ENCODE measurements around the gene ULBP3. TPM values are rescaled to one million over a fixed set of nuclear protein-coding genes. Genes with fewer than 3 reads are reported as not detected.
"Not testable (repeated sequence)": the region's sequence is repeated elsewhere in the genome, so short reads cannot be mapped to it uniquely, and the experiment has no call there.

ULBP3 gene
- total RNA-seq, 1 donor from 2014 or later: 1.7 TPM

DNA sequence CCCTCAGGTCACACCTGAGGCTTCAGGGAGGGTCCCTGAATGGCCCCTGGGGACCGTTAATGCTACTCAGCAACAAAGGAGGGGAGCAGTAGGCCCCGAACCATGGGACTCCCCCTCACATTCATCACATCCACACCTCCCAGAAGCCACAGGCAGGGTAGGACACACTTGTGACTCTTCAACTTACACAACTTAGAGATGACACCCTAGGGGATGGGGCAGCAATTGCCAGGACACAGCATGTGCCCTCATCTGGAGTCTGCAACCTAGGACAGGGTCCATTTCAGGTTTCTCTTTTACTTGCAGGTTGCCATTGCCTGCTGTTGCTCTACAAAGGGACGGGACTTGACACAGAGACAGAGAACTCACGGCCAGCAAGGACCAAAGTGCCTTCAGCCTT is 770 bp downstream of the ULBP3 start:
- intact Hi-C loops (cut with DNase I): no loop called here
- H3K36me3 ChIP-seq: no peaks in the 10 kb centered on the region
- DNase-seq (ENCODE audit: extremely low spot score in 2 of 2): no peak
- no peak overlapping the region for H3K27ac ChIP-seq
- peaks cover 9% of the 10 kb centered on the region for H3K4me1 ChIP-seq
- H3K4me3 ChIP-seq: peak overlapping the region; percentile 73 to 84
- H3K27me3 ChIP-seq: no peaks in the 10 kb centered on the region
- TF ChIP-seq POLR2AphosphoS5 (IDR thresholded peaks at IDR 0.05; ENCODE audit: insufficient read depth in 1 of 2, low read depth in 1 of 2): no peak
- no peak for TF ChIP-seq POLR2A (IDR thresholded peaks at IDR 0.05)
- TF ChIP-seq, protein P1, sequence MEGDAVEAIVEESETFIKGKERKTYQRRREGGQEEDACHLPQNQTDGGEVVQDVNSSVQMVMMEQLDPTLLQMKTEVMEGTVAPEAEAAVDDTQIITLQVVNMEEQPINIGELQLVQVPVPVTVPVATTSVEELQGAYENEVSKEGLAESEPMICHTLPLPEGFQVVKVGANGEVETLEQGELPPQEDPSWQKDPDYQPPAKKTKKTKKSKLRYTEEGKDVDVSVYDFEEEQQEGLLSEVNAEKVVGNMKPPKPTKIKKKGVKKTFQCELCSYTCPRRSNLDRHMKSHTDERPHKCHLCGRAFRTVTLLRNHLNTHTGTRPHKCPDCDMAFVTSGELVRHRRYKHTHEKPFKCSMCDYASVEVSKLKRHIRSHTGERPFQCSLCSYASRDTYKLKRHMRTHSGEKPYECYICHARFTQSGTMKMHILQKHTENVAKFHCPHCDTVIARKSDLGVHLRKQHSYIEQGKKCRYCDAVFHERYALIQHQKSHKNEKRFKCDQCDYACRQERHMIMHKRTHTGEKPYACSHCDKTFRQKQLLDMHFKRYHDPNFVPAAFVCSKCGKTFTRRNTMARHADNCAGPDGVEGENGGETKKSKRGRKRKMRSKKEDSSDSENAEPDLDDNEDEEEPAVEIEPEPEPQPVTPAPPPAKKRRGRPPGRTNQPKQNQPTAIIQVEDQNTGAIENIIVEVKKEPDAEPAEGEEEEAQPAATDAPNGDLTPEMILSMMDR (IDR thresholded peaks at IDR 0.05): no peak
- no peaks in the 10 kb centered on the region for H3K9me3 ChIP-seq

DNA sequence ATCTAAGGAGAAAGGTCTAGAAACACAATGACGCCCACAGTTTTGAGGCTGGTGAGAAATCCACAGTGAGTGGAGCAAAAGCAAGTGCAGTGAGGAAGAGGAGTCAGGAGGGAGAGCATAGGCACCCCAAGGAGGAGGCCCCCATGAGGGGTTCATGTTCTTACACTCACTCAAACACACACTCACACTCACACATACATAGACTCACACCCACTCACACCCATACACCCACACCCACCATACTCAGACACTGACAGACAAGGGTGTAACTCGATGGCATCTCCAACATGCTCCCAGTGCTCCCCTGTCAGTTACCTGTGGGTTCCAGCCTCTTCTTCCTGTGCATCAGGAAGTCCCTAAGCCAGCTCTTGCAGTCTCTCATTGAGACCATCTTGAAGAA is 3.8 kb downstream of the ULBP3 start:
- Histone ChIP-seq H3K4me1 (peaks cover 9% of the 10 kb centered on the region), H3K27ac (no peak overlapping the region), H3K36me3 (no peaks in the 10 kb centered on the region), H3K27me3 (no peaks in the 10 kb centered on the region), H3K4me3 (no peak overlapping the region), H3K9me3 (no peaks in the 10 kb centered on the region)
- TF ChIP-seq POLR2AphosphoS5 (IDR thresholded peaks at IDR 0.05; ENCODE audit: insufficient read depth in 1 of 2, low read depth in 1 of 2) (no peak), POLR2A (IDR thresholded peaks at IDR 0.05) (no peak)
- TF ChIP-seq, protein P1 (IDR thresholded peaks at IDR 0.05): no peak
- DNase-seq (ENCODE audit: extremely low spot score in 2 of 2): no peak
- intact Hi-C loops (cut with DNase I): no loop called here

DNA sequence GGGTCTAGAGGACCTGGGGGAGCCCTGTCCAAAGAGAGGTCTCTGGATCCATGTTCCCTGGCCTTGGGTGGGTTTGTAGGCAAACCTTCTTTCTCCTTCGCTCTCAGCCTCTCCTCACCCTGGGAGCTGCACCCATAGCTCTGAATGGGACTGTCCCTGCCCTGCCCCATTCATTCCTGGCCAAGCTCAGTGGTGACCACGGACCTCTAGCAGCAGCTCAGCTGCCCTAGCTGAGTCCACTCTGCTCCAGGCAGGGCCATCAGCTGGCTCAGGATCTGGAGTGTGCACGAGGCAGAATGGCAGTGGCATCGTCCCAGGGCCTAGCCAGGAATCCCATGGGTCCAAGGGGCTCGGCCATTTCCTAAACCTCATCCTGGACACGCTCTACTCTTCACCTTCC is 5.3 kb downstream of the ULBP3 start:
- no peak for DNase-seq (ENCODE audit: extremely low spot score in 2 of 2)
- intact Hi-C loops (cut with DNase I): no loop called here
- TF ChIP-seq, protein P1 (IDR thresholded peaks at IDR 0.05): no peak
- TF ChIP-seq POLR2A (IDR thresholded peaks at IDR 0.05) (no peak), POLR2AphosphoS5 (IDR thresholded peaks at IDR 0.05; ENCODE audit: insufficient read depth in 1 of 2, low read depth in 1 of 2) (no peak)
- Histone ChIP-seq H3K27me3 (no peaks in the 10 kb centered on the region), H3K27ac (no peak overlapping the region), H3K4me1 (peaks cover 8% of the 10 kb centered on the region), H3K36me3 (no peaks in the 10 kb centered on the region), H3K4me3 (no peak overlapping the region), H3K9me3 (no peaks in the 10 kb centered on the region)

DNA sequence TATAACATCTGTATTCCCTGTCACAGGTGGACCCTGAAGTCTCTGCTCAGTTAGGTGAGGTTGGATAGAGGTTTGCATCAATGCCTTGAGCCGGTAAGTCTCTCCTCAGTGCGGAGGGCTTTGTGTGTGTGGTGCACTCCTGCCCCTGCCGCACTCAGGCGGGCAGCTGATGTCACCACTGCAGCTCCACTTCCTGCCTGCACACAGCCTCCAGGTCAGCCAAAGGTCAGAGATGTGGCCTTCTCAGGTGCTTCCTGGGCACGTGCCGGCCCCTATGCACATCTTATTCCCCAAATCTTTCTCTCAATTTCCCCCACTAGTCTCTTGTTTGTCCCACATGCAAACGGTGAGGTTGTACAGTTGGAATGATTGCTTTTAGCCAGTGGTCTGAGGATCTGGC is 8.9 kb downstream of the ULBP3 start:
- H3K9me3 ChIP-seq; DNase-seq (ENCODE audit: extremely low spot score in 2 of 2); H3K27me3 ChIP-seq; H3K36me3 ChIP-seq; H3K27ac ChIP-seq; intact Hi-C loops (cut with DNase I); H3K4me1 ChIP-seq; H3K4me3 ChIP-seq: not testable (repeated sequence)

DNA sequence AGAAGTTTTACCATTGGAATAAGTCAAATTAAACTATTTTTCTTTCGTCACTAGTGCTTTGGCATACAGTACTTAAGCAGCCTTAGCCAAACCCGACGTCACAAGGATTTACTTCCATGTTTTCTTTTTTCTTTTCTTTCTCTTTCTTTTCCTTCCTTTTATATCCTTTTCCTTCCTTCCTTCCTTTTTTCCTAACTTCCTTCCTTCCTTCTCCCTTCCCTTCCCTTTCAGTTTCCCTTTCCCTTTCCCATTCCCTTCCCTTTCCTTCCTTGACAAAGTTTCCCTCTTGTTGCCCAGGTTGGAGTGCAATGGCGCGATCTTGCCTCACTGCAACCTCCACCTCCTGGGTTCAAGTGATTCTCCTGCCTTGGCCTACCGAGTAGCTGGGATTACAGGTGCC is 9.9 kb downstream of the ULBP3 start:
- Histone ChIP-seq H3K4me3 (no peak overlapping the region), H3K36me3 (no peaks in the 10 kb centered on the region), H3K4me1 (no peaks in the 10 kb centered on the region), H3K27me3 (no peaks in the 10 kb centered on the region), H3K27ac (no peak overlapping the region), H3K9me3 (no peaks in the 10 kb centered on the region)
- TF ChIP-seq, protein P1 (IDR thresholded peaks at IDR 0.05): no peak
- no peak for TF ChIP-seq POLR2AphosphoS5 (IDR thresholded peaks at IDR 0.05; ENCODE audit: insufficient read depth in 1 of 2, low read depth in 1 of 2)
- no peak for TF ChIP-seq POLR2A (IDR thresholded peaks at IDR 0.05)
- DNase-seq (ENCODE audit: extremely low spot score in 2 of 2): no peak
- intact Hi-C loops (cut with DNase I): no loop called here
